NB4 (cell line): ENCODE data around the gene DTHD1.

Source experiments
- CTCF ChIP-seq: IDR thresholded peaks from one replicate; pipeline ENCODE4 v1.5.1; 2012; ENCODE audit warnings: low read depth, low read length
- MYC ChIP-seq: IDR thresholded peaks from 2 replicates; pipeline ENCODE4 v1.6.1; 2011; ENCODE audit warnings: low read depth, low read length
- POLR2A ChIP-seq: IDR thresholded peaks from 2 replicates; pipeline ENCODE4 v1.6.1; 2011; ENCODE audit warnings: mild to moderate bottlenecking; ENCODE audit not compliant: insufficient read length; ENCODE audit errors: extremely low read depth

GRCh38 chr4:36313301-36313700 lies 31.9 kb downstream of the DTHD1 start:
- no peak for TF ChIP-seq CTCF
- no peak for TF ChIP-seq POLR2A
- TF ChIP-seq MYC = no peak
